Measurements from ENCODE around the gene PPP1R13B.

DNA sequence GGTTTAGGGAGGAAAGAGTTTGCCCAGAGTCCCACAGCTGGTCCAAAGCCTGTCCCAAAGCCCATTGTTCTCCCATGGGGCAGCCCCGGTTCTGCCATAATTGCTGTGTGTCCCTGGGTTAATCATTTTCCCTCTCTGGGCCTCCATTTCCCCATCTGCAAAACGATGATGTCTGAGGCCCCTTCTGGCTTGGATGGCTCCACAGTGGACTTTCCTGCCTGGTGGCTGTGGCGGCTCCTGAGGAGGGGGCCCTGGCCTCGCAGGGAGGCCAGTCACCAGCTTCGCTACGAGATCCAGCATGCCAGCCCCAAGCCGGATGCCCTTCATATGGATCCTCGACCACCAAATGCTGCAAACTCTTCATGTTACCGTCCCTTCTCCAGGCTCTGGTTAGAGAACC is 37.5 kb upstream of the PPP1R13B start:
- TF ChIP-seq, protein P1, sequence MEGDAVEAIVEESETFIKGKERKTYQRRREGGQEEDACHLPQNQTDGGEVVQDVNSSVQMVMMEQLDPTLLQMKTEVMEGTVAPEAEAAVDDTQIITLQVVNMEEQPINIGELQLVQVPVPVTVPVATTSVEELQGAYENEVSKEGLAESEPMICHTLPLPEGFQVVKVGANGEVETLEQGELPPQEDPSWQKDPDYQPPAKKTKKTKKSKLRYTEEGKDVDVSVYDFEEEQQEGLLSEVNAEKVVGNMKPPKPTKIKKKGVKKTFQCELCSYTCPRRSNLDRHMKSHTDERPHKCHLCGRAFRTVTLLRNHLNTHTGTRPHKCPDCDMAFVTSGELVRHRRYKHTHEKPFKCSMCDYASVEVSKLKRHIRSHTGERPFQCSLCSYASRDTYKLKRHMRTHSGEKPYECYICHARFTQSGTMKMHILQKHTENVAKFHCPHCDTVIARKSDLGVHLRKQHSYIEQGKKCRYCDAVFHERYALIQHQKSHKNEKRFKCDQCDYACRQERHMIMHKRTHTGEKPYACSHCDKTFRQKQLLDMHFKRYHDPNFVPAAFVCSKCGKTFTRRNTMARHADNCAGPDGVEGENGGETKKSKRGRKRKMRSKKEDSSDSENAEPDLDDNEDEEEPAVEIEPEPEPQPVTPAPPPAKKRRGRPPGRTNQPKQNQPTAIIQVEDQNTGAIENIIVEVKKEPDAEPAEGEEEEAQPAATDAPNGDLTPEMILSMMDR (IDR thresholded peaks at IDR 0.05; ENCODE audit: low read length): no peak
- TF ChIP-seq EZH2 (IDR thresholded peaks at IDR 0.05; ENCODE audit: borderline replicate concordance, low read length): no peak
